DMS114 treated with DMSO at 0.1 percent for 48 hours (cell line): ENCODE data around the gene KRI1.
"Not testable (repeated sequence)": the region's sequence is repeated elsewhere in the genome, so short reads cannot be mapped to it uniquely, and the experiment has no call there.

ENCODE experiments used
- DNase-seq: peaks from one replicate; lab custom pipeline; 2025; ENCODE audit not compliant: unreplicated experiment; lab: John Stamatoyannopoulos, UW

KRI1 gene

DNA sequence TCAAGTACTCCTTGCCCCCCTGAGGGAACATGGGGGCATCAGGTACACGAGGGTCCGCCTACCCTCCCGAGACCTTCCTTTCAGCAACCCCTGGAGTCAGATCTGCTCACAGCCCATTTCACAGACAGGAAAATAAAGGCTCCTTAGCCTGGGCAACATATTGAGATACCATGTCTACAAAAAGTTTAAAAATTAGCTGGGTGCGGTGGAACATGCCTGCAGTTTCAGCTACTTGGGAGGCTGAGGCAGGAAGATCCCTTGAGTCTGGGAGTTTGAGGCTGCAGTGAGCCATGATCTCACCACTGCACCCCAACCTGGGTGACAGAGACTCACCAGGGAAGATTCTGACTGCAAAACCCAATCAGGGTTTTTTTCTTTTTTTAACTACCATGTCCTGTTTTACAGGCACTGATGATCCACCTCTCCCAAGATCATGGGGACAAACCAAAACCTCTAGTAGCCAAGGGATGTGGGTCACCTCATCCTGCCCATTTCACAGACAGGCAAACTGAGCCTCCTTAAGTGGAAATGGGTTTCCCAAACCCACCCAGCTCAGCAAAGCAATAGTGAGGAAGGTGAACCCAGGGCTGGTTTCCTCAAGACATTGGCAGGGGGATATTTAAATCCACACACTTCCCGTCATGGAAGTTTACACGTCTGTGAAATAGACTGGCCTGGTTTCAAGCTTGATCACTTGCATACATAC, 9.4 kb upstream of the KRI1 start:
- DNase-seq: no peak

- no peak for DNase-seq
These were observed 8.7 kb upstream of the KRI1 start for GRCh38 chr19:10574462-10574861.

GRCh38 chr19:10573793-10574192, 8.0 kb upstream of the KRI1 start:
- not testable (repeated sequence) for DNase-seq

DNA sequence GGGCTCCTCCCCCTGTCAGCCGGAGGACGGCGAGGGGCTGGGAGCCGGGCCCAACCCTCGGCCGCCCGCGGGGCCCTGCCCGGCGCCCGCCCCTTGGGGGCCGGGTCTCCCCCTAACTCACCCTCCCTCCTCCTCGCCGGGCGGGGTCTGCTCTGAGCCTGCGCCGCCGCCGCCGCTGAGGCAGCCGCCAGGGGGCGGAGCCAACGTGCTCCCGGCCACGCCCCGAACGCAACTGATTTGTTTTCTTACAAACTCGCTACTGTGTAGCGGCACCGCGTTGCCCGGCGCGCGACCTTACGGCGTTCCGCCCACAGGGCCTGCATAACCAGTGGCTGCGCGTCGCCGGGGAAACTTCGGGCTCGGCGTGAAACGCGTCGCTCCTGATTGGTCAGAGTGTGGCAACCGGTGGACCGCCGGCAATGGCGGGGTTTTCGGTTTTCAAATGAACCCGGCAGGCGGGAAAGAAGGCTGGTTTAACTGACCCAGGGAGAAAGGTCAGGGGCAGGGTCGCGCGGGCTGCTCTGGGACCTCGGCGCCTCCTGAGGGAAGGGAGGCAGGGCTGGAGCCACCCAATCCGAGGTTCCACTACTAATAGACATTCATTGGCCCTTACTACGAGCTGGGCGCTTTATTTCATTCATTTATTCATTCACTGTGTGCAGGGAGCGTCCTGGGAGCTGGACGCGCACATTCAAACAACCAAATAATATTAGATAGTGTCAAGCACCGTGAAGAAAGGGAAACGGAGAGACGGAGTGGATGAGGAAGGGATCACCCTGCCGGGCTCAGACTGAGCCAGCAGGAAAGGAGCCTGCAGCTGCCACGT, 3.2 kb upstream of the KRI1 start, which contains the start of gene CDKN2D:
TSS of gene CDKN2D (minus strand) at position 154 of the 826 bp plus-strand sequence. CDS start 326 bp downstream, outside the sequence.
- peak; percentile 94 for DNase-seq

GRCh38 chr19:10568062-10568825, 2.4 kb upstream of the KRI1 start:
- DNase-seq: no peak

- DNase-seq: no peak
These were observed 1.8 kb upstream of the KRI1 start for GRCh38 chr19:10567656-10568055.

DNA sequence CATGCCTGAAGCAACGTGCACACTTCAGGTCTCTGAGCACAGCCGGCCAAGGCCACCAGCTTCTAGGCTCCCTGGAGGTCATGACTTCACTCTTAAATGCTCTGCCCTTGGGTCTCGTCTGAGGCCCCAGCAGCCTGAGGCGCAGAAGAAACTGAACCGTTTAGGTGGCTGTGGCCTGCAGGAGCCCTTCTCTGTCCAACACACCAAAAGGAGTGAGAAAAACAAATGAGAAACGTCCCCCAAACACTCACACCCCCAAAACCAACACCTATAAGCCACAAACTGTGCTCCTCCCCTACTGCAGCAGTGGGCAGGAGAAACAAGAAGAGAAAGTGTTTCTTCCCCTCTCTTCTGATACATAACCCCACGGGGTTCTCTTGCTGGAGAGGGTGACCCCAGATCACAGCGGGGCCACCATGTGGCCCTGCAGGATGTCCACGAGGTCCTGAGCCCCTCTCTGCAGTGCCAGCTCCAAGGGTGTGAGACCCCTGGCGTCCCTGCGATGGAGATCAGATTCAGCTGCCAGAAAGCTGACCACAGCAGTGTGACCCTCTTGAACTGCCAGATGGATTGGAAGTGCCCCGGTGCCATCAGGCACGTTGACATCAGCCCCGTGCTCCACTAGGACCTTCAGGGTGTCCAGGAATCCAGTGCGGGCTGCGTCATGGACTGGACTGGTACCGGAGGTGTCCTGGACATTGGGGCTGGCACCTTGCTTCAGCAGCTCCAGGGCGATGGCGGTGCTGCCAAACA, 1.0 kb upstream of the KRI1 start:
- DNase-seq: no peak

DNA sequence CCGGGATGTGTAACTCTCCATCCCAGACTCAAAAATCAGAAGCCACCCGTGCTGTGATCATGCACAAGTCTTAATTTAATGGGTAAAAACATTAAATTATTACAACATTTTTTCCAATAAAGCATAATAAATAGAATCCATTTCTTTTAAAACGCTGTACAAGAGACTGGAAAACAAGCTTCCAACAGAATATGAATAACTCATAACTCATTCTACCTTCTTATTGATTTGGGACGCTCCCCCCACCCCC, 523 bp upstream of the KRI1 start:
- no peak for DNase-seq

- DNase-seq: no peak
These were observed 713 bp downstream of the KRI1 start for GRCh38 chr19:10565028-10565566.

DNA sequence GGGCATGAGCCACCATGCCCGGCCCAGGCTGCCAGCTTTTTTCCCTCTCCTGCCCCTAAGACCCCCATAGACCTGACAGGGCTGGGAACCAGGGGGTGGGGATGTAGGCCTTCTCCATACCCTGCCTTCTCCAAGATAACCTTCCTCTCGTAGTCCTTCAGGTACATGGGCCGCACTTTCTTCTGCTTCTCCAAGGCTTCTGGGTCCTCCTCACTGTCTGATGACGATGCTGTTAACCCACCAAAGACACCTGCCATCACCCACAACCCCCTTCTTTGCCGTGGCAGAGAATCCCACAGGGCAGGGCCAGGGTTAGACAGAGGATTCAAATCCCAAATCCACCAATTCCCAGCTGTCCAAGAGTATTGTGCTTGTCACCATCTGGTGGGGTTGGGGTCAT, 3.2 kb downstream of the KRI1 start:
- DNase-seq: no peak

- DNase-seq: no peak
These were observed 5.7 kb downstream of the KRI1 start for GRCh38 chr19:10560154-10560553.

GRCh38 chr19:10557603-10558197, 8.1 kb downstream of the KRI1 start:
- DNase-seq: no peak

DNA sequence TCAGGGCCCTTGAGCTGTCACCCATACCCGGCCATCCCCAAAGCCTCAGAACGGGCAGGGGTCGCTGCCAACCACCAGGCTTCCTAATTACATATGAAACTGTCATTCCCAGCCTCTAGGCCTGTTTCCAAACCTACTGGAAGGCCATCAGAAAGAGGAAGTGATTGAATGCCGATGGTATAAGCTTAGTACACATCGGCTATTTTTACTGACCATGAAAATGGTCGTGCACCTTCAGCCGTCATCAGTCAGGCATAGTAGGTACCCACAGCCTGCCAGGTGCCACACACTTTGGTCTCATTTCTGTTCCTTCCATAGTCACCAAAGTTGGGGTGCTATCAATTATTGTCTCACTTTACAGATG, 10.2 kb downstream of the KRI1 start:
- no peak for DNase-seq

DNA sequence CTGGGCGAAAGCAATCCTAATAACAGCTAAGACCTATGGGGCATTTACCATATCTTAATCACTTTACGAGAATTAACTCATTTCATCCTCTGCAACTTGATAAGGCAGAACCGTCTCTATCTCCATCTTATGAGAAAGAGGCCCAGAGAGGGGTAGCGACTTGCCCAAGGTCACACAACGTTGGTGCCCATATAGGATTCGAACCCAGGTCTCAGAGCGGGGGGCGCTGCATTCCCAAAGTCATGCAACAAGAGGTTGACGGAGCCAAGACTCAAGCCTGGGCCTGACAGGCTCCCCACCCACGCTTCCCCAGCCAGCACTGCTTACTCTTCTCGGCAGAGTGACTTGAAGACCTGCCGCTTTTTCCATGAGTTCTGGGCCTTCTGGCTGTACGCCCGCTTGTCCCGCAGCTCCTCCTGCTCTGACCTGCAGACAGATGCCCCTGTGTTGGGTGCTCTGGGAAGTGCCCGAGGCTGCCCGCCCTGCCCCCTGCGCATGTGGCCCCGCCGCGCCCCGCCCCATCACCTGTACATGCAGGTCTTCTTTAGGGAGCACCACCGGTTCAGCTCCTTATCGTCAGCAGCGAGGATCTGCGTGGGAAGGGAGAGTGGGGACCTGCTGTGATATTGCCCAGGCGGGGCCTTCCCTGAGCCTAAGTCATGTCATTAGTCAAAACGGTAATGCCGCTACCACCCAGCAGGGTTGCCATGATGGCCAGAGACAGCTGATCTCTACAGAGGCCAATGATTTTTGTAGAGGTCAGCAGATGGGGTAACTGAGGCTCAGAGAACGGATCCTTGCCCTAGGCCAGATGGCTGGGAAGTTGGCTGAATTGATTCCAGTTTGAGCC, 10.8 kb downstream of the KRI1 start:
- DNase-seq: no peak

DNA sequence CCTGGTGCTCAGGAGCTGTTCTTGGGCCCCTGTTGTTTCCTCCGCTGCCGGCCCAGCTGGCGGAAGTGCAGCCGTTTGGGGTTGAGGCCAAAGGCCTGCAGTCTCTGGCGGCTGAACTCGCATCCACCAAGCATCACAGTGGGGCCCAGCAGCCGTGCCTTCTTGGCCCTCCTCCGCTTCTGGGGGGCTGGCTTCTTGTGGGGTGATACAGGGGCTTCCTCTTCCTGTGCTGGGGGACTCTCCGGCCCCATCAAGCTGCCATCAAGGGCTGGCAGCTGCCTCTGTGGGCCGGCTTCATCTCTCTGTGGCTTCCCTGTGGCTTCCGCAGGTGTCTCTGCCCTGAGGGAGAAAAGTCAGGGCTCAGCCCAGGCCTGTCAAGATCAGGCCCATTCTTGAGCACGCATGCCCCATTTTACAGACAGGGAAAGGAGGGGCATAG, 11.8 kb downstream of the KRI1 start:
- no peak for DNase-seq

DNA sequence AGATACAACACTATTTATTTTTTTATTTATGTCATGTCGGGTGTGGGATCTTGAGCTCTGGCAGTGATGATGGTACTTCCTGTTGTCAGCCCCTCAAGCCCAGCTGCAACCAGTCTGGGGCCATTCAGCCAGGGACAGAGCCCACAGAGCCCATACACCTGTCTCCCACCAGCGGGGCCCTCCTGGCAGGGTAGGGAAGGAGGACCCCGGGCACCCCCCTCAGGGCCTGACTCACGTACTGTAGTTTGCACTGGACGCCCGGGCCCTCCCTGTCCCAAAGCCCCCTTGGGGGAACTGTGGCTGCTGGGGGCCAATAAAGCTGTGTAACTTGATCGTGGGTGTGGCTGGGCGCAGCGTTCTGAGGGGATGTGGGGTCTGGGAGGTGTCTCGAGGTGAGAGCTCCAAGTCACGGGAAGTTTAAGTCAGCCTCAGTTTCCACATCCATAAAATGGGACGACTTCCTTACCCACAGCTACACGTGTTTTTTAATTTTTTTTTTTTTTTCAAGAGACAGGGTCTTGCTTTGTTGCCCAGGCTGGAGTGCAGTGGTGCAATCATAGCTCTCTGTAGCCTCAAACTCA, 12.6 kb downstream of the KRI1 start:
- DNase-seq: no peak

GRCh38 chr19:10552510-10553053, 13.2 kb downstream of the KRI1 start:
- DNase-seq: no peak

DNA sequence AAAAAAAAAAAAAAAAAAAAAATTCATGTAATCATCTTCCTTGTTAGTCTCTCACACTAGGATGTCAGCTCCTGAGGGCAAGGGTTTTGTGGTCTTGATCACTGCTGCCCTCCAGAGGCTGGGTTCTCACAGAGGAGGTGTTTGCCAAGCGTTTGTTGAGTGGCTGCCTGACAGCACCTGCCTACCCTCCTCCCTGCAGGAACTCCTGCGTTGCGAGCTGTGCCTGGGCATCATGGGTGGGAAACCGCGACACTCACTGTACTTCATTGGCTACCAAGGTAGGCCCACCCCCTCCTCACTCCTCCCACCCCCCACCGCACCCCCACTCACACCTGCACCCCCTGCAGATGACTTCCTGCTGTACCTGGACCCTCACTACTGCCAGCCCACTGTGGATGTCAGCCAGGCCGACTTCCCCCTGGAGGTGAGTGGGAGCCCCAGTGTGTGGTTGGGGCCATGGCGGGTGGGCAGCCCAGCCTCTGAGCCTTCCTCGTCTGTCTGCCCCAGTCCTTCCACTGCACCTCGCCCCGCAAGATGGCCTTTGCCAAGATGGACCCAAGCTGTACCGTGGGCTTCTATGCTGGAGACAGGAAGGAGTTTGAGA, 14.0 kb downstream of the KRI1 start:
- no peak for DNase-seq

GRCh38 chr19:10551006-10551405, 14.8 kb downstream of the KRI1 start:
- not testable (repeated sequence) for DNase-seq
